Hepatocyte (in vitro differentiated cells): ENCODE measurements around the gene MRPL37.

Experiments
- EZH2 ChIP-seq: fragments of 200-600 bp; sonication (generic); IDR thresholded peaks from 2 replicates; pipeline ENCODE4 v1.6.1; 2016; ENCODE audit warnings: antibody characterized with exemption, mild to moderate bottlenecking, borderline replicate concordance
- EZH2phosphoT487 ChIP-seq: fragments of 200-600 bp; sonication (generic); IDR thresholded peaks from one replicate; pipeline ENCODE4 v1.6.1; 2018; ENCODE audit warnings: antibody characterized with exemption, mild to moderate bottlenecking, low read depth, moderate library complexity; ENCODE audit not compliant: unreplicated experiment, severe bottlenecking
- TF ChIP-seq, protein P1 (sequence below): fragments of 200-600 bp; sonication (generic); IDR thresholded peaks from 2 replicates; pipeline ENCODE4 v1.5.1; 2016; ENCODE audit warnings: antibody characterized with exemption, mild to moderate bottlenecking; ENCODE audit not compliant: poor library complexity

- TF ChIP-seq, protein P1, sequence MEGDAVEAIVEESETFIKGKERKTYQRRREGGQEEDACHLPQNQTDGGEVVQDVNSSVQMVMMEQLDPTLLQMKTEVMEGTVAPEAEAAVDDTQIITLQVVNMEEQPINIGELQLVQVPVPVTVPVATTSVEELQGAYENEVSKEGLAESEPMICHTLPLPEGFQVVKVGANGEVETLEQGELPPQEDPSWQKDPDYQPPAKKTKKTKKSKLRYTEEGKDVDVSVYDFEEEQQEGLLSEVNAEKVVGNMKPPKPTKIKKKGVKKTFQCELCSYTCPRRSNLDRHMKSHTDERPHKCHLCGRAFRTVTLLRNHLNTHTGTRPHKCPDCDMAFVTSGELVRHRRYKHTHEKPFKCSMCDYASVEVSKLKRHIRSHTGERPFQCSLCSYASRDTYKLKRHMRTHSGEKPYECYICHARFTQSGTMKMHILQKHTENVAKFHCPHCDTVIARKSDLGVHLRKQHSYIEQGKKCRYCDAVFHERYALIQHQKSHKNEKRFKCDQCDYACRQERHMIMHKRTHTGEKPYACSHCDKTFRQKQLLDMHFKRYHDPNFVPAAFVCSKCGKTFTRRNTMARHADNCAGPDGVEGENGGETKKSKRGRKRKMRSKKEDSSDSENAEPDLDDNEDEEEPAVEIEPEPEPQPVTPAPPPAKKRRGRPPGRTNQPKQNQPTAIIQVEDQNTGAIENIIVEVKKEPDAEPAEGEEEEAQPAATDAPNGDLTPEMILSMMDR: no peak
- no peak for TF ChIP-seq EZH2
- TF ChIP-seq EZH2phosphoT487: no peak
Measured at GRCh38 chr1:54263601-54264226, 63.7 kb downstream of the MRPL37 start.
